Endometrium (tissue), 2 donors: ENCODE data around the gene XCL2.

Experiments used
- FAIRE-seq: peaks from 2 replicates; lab custom pipeline; 2012; peaks lifted over from hg19 to GRCh38; lab: Jason Lieb, UNC
- donor health status: control.
- donor health status: control.

XCL2 gene

GRCh38 chr1:168513656-168514404, 30.0 kb downstream of the XCL2 start:
- FAIRE-seq = no peak

- no peak for FAIRE-seq
Measured at GRCh38 chr1:168512864-168513595, 30.8 kb downstream of the XCL2 start.

GRCh38 chr1:168509875-168510791, 33.7 kb downstream of the XCL2 start:
- no peak for FAIRE-seq

- no peak for FAIRE-seq
Measured at GRCh38 chr1:168509210-168509609, 34.6 kb downstream of the XCL2 start.

- FAIRE-seq = no peak
Measured at GRCh38 chr1:168507828-168508227, 36.0 kb downstream of the XCL2 start.

GRCh38 chr1:168507231-168507630, 36.6 kb downstream of the XCL2 start:
- FAIRE-seq = no peak

- FAIRE-seq = no peak
Measured at GRCh38 chr1:168506204-168506819, 37.5 kb downstream of the XCL2 start.

GRCh38 chr1:168505006-168505405, 38.8 kb downstream of the XCL2 start:
- FAIRE-seq = no peak

- no peak for FAIRE-seq
Measured at GRCh38 chr1:168504064-168504837, 39.5 kb downstream of the XCL2 start.

GRCh38 chr1:168499688-168500049, 44.1 kb downstream of the XCL2 start:
- no peak for FAIRE-seq

- FAIRE-seq = no peak
Measured at GRCh38 chr1:168498956-168499687, 44.7 kb downstream of the XCL2 start.

- no peak for FAIRE-seq
Measured at GRCh38 chr1:168498159-168498631, 45.6 kb downstream of the XCL2 start.

GRCh38 chr1:168497376-168497950, 46.3 kb downstream of the XCL2 start:
- FAIRE-seq = no peak

GRCh38 chr1:168491527-168492164, 52.2 kb downstream of the XCL2 start:
- no peak for FAIRE-seq
